Naive B cell (primary cell): Measurements from ENCODE around the gene TTC3. TPM values are rescaled to one million over a fixed set of nuclear protein-coding genes. Genes with fewer than 3 reads are reported as not detected.

Experiments
- ATAC-seq, 2 donors: fragments of 150-1000 bp; cut with Tn5 transposase; 2 replicates each; pipeline ENCODE4 v1.10.0; 2021; ENCODE audit warnings: low read depth in 2 of 2, mild to moderate bottlenecking in 2 of 2, moderate library complexity in 2 of 2
- DNase-seq: peaks from one replicate; pipeline ENCODE4 v3.0.0; 2022
- H3K27ac Mint-ChIP-seq, 6 donors: one replicate each; pipeline ENCODE4 v1.8.0; 2020 to 2022; ENCODE audit warnings: mild to moderate bottlenecking in 6 of 6, mixed read lengths in 6 of 6, moderate library complexity in 5 of 6, inconsistent platforms in 2 of 6
- H3K27me3 Mint-ChIP-seq, 3 donors: one replicate each; pipeline ENCODE4 v1.8.0; 2021 to 2022; ENCODE audit warnings: mixed read lengths in 3 of 3, mild to moderate bottlenecking in 1 of 3
- H3K36me3 Mint-ChIP-seq, 2 donors: one replicate each; pipeline ENCODE4 v1.8.0; 2020 to 2022; ENCODE audit warnings: mixed read lengths in 2 of 2, inconsistent platforms in 1 of 2, mild to moderate bottlenecking in 1 of 2
- H3K4me1 Mint-ChIP-seq, 3 donors: one replicate each; pipeline ENCODE4 v1.8.0; 2020 to 2022; ENCODE audit warnings: mixed read lengths in 3 of 3, inconsistent platforms in 1 of 3, mild to moderate bottlenecking in 1 of 3, moderate library complexity in 1 of 3
- H3K4me3 Mint-ChIP-seq, 8 donors: one replicate each; pipeline ENCODE4 v1.8.0; 2020 to 2022; ENCODE audit warnings: mild to moderate bottlenecking in 8 of 8, mixed read lengths in 8 of 8, moderate library complexity in 8 of 8, inconsistent platforms in 2 of 8
- H3K9me3 Mint-ChIP-seq, 7 donors: one replicate each; pipeline ENCODE4 v1.8.0; 2020 to 2022; ENCODE audit warnings: mixed read lengths in 7 of 7, mild to moderate bottlenecking in 5 of 7, inconsistent platforms in 2 of 7, moderate library complexity in 1 of 7
- polyA plus RNA-seq, 6 donors: library from polyadenylated mRNA; unstranded; fragments of 300-500 nt; fragmentation: Illumina TruSeq; gene quantifications; one replicate each; pipeline ENCODE4 v1.2.3, GENCODE V29; 2021; ENCODE audit warnings: low read depth in 6 of 6

TTC3 gene
- polyA plus RNA-seq, 6 donors from 2014 or later = 54.7 to 97.7 (median 62.1) TPM

DNA sequence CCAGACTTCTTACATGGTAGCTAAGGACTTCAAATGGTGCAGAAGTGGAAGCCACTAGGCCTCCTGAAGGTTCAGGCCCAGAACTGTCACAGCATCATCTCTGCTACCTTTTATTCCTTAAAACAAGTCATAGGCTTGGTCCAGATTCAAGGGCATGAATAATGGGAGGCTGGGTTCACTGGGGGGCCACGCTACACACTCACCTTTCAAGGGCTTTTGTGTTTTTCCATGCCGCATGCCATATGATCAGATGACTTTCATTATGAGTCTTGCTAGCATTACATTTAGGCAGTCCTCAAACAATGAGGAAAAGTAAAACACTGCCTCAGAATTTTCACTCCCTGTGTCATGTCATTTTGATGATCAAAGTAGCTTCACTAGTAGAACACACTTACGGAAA is 110.7 kb downstream of the TTC3 start:
- no peak for DNase-seq
- peaks cover 25 to 33% of the 10 kb centered on the region in 2 donors for H3K36me3 Mint-ChIP-seq

DNA sequence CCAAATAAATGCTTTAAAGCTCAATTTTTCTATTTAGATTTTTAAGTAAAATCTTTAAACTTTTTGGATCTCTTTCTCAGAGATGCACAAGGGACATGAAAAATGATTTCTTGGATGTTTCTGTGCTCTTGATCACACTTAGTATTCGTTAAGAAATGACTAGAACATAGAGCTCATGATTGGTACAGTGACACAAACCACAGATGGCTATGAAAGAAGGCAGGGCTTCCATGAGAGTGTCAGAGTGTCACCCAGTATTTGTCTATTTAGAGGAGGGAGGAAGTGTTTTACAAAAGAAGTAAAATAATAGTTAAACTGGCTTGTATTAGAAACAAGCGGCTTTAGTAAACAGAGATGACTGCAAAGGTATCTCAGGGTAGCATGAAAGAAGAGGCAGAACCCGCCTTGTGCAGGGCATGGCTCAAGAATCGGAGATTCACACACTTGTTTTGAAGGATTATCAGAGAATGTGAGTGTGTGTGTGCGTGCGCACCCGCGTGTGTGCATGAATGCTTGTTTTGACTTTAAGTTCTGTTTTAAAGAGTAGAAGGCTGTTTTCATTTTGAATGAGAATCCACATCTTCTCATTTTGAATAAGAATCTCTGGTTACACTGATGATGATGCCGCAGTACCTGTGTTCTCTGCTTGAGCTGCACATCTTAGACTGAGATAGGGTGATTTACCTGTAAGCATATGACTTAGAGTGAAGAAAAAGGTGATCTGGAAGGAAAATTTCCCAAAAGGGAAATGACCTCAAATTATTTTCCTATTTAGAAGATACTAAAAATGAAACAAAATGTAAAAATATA is 111.9 kb downstream of the TTC3 start:
- no peak for ATAC-seq
- H3K27ac Mint-ChIP-seq = peak overlapping the region in 1 of 6 donors; percentile 10
- peaks cover 0 to 3% (median 2%) of the 10 kb centered on the region in 7 donors for H3K9me3 Mint-ChIP-seq
- H3K27me3 Mint-ChIP-seq = no peaks in the 10 kb centered on the region
- DNase-seq = no peak
- no peaks in the 10 kb centered on the region for H3K4me1 Mint-ChIP-seq
- H3K36me3 Mint-ChIP-seq = peaks cover 15 to 22% of the 10 kb centered on the region in 2 donors
- no peak overlapping the region for H3K4me3 Mint-ChIP-seq

More for the DNA sequence above, 110.7 kb downstream of the TTC3 start:
- Mint-ChIP-seq H3K4me3 (no peak overlapping the region), H3K27ac (peak overlapping the region in 4 of 6 donors; percentile 1 to 54 (median 28)), H3K4me1 (no peaks in the 10 kb centered on the region), H3K9me3 (peaks cover 0 to 12% (median 3%) of the 10 kb centered on the region in 7 donors), H3K27me3 (no peaks in the 10 kb centered on the region)
- ATAC-seq = no peak

DNA sequence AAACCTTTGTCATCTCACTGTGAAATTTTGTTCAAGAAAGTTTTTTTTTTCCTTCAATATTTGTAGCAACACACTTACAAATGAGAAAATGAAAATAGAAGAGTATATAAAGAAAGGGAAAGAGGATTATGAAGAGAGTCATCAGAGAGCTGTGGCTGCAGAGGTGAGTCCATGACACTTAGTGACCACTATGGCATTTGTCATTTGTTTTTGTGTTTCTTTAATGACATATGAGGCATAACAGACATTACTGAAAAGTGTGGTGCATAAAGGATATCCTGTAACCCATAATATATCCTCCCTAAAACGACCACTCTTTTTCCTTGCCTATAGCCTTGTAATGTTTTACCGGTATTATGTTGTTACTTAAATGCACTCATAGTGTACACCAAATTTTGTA is 113.9 kb downstream of the TTC3 start:
- Mint-ChIP-seq H3K36me3 (peaks cover 18 to 24% of the 10 kb centered on the region in 2 donors), H3K4me3 (no peak overlapping the region), H3K27ac (peak overlapping the region in 2 of 6 donors; percentile 5 to 55), H3K27me3 (no peaks in the 10 kb centered on the region), H3K9me3 (no peaks in the 10 kb centered on the region), H3K4me1 (no peaks in the 10 kb centered on the region)
- DNase-seq (no peak), ATAC-seq (no peak)

DNA sequence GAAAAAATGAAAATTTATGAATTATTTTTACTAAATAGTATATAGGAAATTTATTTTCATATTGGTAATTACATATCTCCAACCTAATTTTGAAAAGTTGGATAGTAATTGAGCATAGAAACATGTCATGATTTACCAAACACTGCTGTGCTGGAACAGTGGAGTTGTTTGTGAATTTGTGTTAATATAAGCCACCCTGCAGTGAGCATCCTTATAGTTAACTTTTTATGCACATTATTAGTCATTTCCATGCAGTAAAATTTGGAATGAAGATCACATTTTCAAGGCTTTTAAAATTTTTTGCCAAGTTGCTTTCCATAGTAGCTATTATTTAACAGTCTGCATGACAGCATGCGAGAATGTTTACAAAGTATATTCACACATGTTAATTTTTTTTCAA is 115.8 kb downstream of the TTC3 start:
- Mint-ChIP-seq H3K27ac (no peak overlapping the region), H3K4me3 (no peak overlapping the region), H3K4me1 (no peaks in the 10 kb centered on the region), H3K36me3 (peaks cover 32 to 39% of the 10 kb centered on the region in 2 donors), H3K27me3 (no peaks in the 10 kb centered on the region), H3K9me3 (no peaks in the 10 kb centered on the region)
- no peak for DNase-seq
- ATAC-seq = no peak

DNA sequence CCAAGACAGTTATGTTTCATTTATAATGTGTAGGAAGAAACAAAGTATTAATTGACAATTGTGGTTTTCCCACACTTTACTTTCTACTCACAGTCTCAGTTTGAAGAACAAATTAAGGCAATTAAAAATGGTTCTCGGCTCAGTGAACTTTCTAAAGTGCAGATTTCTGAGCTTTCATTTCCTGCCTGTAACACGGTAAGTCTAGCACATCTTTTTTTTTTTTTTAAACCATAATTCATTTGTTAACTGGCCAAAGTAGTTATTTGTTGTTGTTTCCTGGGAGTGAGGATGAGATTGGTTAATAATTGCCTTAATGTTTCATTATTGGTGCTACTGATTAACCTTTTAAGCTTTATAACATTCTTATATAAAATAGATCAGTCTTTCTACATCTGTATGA is 119.0 kb downstream of the TTC3 start:
- Mint-ChIP-seq H3K27ac (no peak overlapping the region), H3K4me1 (peaks cover 0 to 5% (median 0%) of the 10 kb centered on the region in 3 donors), H3K27me3 (no peaks in the 10 kb centered on the region), H3K9me3 (no peaks in the 10 kb centered on the region), H3K36me3 (peaks cover 36 to 41% of the 10 kb centered on the region in 2 donors), H3K4me3 (no peak overlapping the region)
- ATAC-seq (no peak), DNase-seq (no peak)

DNA sequence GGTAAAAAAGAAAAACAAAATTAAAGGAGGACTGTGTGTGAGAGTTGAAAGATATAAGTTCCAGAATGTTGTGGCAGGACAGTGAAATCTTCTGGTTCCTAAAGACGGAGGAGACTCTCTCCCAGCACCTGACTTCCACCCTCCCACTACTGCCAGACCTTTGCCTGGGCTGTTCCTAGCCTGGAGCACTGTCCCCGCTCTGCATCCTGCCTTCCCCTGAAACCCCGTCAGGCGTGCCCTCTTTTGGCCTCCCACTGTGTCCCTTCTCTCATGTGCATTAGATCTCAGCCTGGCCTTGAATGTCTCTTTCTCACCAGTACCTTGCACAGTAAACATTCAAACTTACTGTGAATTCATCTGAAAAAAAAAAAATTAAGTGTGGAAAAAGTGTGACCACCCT is 120.0 kb downstream of the TTC3 start:
- ATAC-seq = no peak
- Mint-ChIP-seq H3K9me3 (no peaks in the 10 kb centered on the region), H3K4me1 (peaks cover 0 to 5% (median 0%) of the 10 kb centered on the region in 3 donors), H3K4me3 (no peak overlapping the region), H3K27me3 (no peaks in the 10 kb centered on the region), H3K36me3 (peaks cover 35 to 39% of the 10 kb centered on the region in 2 donors), H3K27ac (peak overlapping the region in 2 of 6 donors; percentile 44 to 83)
- no peak for DNase-seq

DNA sequence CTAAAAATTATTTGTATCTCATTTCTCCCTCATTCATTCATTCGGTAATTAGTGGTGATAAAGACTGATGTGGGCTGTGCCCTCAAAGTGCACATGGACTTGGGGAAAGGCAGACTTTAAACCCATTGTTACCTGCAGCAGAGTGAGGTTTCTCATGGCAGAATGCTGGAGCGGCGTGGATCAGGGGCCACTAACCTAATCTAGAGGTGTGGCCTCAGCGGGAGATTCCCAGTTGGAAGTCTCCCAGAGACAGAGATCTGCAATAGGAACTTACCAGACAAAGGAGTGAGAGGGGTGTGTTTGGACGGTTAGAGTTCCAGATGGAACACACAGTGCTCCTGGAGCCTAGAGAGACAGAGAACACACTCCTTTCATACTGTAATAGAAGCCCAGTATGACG is 120.6 kb downstream of the TTC3 start:
- DNase-seq = no peak
- H3K4me3 Mint-ChIP-seq = no peak overlapping the region
- ATAC-seq = no peak
- no peaks in the 10 kb centered on the region for H3K27me3 Mint-ChIP-seq
- H3K36me3 Mint-ChIP-seq = peaks cover 29 to 37% of the 10 kb centered on the region in 2 donors
- no peaks in the 10 kb centered on the region for H3K9me3 Mint-ChIP-seq
- peak overlapping the region in 1 of 6 donors; percentile 76 for H3K27ac Mint-ChIP-seq
- peaks cover 0 to 5% (median 0%) of the 10 kb centered on the region in 3 donors for H3K4me1 Mint-ChIP-seq

DNA sequence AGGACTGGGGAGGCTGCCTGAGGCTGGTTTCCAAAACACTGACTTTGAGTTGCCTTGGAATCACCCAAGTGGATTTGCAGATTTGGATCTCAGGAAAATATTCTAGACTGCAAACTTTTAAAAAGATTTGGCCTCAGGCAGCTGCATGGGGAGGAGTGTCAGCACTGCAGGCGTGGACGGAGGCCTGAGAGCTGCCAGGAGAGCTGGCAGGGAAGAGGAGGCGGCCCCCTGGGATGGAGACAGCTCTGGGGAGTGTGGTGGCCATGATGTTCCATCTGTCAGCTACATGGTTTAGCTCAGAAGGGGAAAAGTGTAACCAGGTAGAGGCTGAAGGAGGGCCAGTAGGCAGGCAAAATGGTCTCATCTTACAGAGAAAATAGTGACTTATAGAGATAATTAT is 122.0 kb downstream of the TTC3 start:
- no peak for ATAC-seq
- Mint-ChIP-seq H3K36me3 (peaks cover 29 to 42% of the 10 kb centered on the region in 2 donors), H3K27ac (peak overlapping the region in 1 of 6 donors; percentile 69), H3K4me1 (peaks cover 0 to 5% (median 0%) of the 10 kb centered on the region in 3 donors), H3K4me3 (no peak overlapping the region), H3K9me3 (no peaks in the 10 kb centered on the region), H3K27me3 (no peaks in the 10 kb centered on the region)
- no peak for DNase-seq

DNA sequence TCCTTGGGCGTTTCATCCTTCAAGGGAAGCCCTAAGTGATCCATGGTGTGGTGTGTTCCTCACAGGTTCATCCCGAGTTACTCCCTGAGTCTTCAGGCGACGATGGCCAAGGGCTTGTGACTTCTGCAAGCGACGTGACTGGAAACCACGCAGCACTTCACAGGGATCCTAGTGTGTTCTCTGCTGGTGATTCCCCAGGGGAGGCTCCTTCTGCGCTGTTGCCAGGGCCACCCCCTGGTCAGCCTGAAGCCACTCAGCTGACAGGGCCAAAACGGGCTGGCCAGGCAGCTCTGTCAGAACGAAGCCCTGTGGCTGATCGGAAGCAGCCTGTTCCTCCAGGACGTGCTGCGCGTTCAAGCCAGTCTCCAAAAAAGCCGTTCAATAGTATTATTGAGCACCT is 122.6 kb downstream of the TTC3 start:
- H3K9me3 Mint-ChIP-seq = no peaks in the 10 kb centered on the region
- ATAC-seq = no peak
- peaks cover 0 to 5% (median 0%) of the 10 kb centered on the region in 3 donors for H3K4me1 Mint-ChIP-seq
- no peak for DNase-seq
- peaks cover 30 to 39% of the 10 kb centered on the region in 2 donors for H3K36me3 Mint-ChIP-seq
- no peak overlapping the region for H3K4me3 Mint-ChIP-seq
- no peaks in the 10 kb centered on the region for H3K27me3 Mint-ChIP-seq
- H3K27ac Mint-ChIP-seq = no peak overlapping the region

DNA sequence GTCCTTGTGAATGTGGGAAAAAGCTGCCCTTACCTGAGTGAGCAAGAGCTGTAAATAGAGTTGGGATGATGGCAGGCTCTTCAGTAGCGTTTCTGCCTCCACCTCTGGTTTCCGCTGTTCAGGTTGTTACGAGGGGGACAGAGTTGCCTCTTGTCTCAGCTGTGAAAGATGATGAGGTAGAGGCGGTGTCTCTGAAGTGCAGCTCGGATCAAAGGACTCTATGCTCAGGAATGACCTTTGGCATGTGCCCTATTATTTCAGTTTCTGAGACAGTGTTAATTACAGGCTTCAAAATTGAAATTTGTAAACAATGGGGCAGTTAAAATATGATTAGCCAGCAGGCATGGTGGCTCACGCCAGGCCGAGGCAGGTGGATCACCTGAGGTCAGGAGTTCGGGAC is 123.8 kb downstream of the TTC3 start:
- H3K4me3 Mint-ChIP-seq = no peak overlapping the region
- H3K9me3 Mint-ChIP-seq = no peaks in the 10 kb centered on the region
- ATAC-seq (no peak), DNase-seq (no peak)
- H3K27ac Mint-ChIP-seq = peak overlapping the region in 1 of 6 donors; percentile 70
- no peaks in the 10 kb centered on the region for H3K27me3 Mint-ChIP-seq
- H3K4me1 Mint-ChIP-seq = peaks cover 0 to 5% (median 0%) of the 10 kb centered on the region in 3 donors
- H3K36me3 Mint-ChIP-seq = peaks cover 36 to 37% of the 10 kb centered on the region in 2 donors

DNA sequence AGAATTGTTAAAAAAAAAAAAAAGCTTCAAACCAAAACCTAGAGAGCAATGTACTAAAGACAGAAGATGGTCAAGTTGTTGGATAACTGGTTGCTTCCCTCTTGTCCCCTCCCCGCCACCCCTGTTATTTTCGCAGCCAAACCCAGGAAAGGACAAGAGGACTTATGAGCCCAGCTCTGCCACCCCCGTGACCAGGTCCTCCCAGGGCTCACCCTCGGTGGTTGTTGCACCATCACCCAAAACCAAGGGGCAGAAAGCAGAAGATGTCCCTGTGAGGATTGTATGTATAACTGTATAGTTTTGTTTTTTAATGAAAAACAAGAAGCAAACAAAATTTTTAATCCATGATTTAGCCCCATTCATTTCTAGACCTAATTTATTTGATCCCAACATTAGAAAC is 124.7 kb downstream of the TTC3 start:
- Mint-ChIP-seq H3K4me1 (peaks cover 0 to 5% (median 0%) of the 10 kb centered on the region in 3 donors), H3K27ac (peak overlapping the region in 1 of 6 donors; percentile 69), H3K4me3 (no peak overlapping the region), H3K27me3 (no peaks in the 10 kb centered on the region), H3K9me3 (no peaks in the 10 kb centered on the region), H3K36me3 (peaks cover 36 to 43% of the 10 kb centered on the region in 2 donors)
- ATAC-seq = no peak
- DNase-seq = no peak

DNA sequence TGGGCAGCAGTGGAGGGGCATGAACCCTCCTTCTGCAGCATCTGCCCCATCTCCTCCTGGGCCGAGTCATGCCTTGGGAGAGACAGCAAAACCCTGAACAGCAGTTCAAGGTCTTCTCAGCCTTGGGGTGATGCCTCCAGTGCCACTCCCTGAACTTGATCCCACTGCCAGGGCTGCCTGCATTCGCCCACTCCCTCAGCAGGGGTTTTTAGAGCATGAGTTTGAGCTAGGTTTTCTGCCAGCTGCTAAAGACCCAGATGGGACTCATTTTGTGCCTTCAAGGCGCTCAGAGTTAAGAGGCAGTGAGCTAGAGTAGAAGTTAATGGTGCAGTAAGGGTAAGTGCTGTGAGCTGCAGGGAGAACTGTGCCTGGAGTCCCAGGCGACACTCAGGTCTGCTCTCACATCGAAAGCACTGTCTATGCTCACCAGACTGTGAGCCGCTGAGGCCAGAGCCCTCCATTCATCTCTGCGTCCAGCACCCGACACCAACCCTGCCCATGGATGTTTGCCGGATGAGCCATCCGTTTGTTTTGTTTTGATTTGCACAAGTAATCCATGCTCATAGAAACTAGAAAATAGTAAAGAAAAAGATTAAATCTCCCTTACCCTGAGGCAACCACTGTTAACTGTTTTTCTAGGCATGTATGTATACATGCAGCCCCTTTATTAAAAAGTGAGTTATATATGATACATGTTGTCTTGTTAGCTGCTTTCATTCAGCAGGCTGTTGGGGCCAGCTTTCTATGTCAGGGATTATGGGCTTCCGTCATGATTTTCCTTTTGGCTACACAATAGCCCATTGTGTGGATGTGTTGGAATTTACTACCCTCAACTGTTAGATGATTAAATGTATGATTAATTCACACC is 126.2 kb downstream of the TTC3 start:
- Mint-ChIP-seq H3K4me1 (peaks cover 0 to 5% (median 0%) of the 10 kb centered on the region in 3 donors), H3K27me3 (no peaks in the 10 kb centered on the region), H3K4me3 (no peak overlapping the region), H3K9me3 (no peaks in the 10 kb centered on the region), H3K27ac (no peak overlapping the region), H3K36me3 (peaks cover 31 to 32% of the 10 kb centered on the region in 2 donors)
- ATAC-seq (no peak), DNase-seq (no peak)

DNA sequence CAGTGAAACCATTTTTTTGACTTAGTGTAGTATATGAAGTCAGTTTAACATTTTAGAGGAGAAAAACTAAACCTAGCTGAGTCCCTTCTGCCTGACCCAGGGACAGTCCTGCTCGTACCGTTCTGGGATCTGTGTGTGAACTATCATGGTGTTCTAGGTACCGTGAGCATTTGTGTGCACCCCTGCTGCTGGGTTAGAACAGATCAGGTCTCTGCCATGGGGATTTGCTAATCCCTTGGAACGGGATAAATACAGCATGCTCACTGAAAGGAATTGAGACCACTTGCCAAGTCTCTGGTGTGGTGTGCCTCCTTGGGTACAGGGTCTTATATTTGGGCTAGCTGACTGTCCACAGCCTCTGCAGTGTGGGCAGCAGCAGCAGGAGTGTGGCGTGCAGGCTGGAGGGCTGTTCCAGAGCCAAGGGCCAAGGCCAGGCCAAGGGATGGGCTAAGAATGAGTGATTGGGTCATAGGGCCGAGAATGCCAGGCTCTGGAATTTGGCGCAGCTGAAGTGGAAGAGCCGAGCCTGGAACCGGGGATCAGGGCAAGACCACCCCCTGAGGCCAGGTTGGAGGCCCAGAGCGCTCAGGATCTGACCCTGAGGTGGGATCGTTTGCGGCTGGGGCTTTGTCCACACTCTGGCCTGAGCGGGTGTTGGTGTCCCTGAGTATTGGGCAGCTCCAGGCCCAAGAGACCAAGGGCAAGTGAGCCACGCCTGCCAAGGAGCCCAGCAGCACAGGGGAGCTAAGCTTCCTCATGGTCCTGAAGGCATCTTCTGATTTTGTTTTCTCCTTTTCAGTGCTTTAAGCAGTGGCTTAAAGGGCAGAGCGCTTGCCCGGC is 127.8 kb downstream of the TTC3 start:
- H3K27me3 Mint-ChIP-seq = no peaks in the 10 kb centered on the region
- ATAC-seq (no peak), DNase-seq (no peak)
- no peaks in the 10 kb centered on the region for H3K9me3 Mint-ChIP-seq
- H3K27ac Mint-ChIP-seq = peak overlapping the region in 1 of 6 donors; percentile 93
- H3K4me3 Mint-ChIP-seq = peak overlapping the region in 1 of 8 donors; percentile 9
- no peaks in the 10 kb centered on the region for H3K4me1 Mint-ChIP-seq
- peaks cover 21 to 37% of the 10 kb centered on the region in 2 donors for H3K36me3 Mint-ChIP-seq
